HepG2 (cell line): ENCODE measurements around the gene PTAR1. TPM values are rescaled to one million over a fixed set of nuclear protein-coding genes. Genes with fewer than 3 reads are reported as not detected.

Experiments
- ASH2L ChIP-seq: fragments of 300-600, 200-600 bp; sonication (generic); IDR thresholded peaks from 2 replicates; pipeline ENCODE4 v1.7.0; 2017; ENCODE audit warnings: low read depth, mild to moderate bottlenecking, moderate library complexity, mixed read lengths, low read length; ENCODE audit not compliant: insufficient read length
- FOXO4 ChIP-seq: sonication (generic); formaldehyde crosslinking; conservative IDR thresholded peaks from 2 replicates; pipeline ENCODE4 v1.8.1; 2023; ENCODE audit warnings: missing genetic modification reagents
- HIC2 ChIP-seq: sonication (generic); formaldehyde crosslinking; IDR thresholded peaks from 2 replicates; pipeline ENCODE4 v1.9.0; 2022; ENCODE audit warnings: low read depth, missing genetic modification reagents
- HNF4G ChIP-seq, 2 experiments: sonication (generic) in 1 of 2; formaldehyde crosslinking in 1 of 2; IDR thresholded peaks; 2 replicates each; pipeline versions ENCODE4 v1.4.0 to v1.6.1; 2011 to 2020; ENCODE audit warnings: borderline replicate concordance in 2 of 2, low read depth in 2 of 2, mild to moderate bottlenecking in 2 of 2, low read length in 1 of 2, missing genetic modification reagents in 1 of 2, moderate library complexity in 1 of 2
- HOXA7 ChIP-seq: sonication (generic); formaldehyde crosslinking; IDR thresholded peaks from 2 replicates; pipeline ENCODE4 v1.8.1; 2022; ENCODE audit warnings: mild to moderate bottlenecking, missing genetic modification reagents, moderate library complexity
- IKZF4 ChIP-seq: sonication (generic); formaldehyde crosslinking; IDR thresholded peaks from 2 replicates; pipeline ENCODE4 v1.5.1; 2020; ENCODE audit warnings: borderline replicate concordance, mild to moderate bottlenecking, low read depth, missing genetic modification reagents; ENCODE audit errors: not compliant biosample characterization
- IKZF5 ChIP-seq: IDR thresholded peaks from 2 replicates; pipeline ENCODE4 v1.6.1; 2018; ENCODE audit warnings: missing genetic modification reagents, mild to moderate bottlenecking, missing compliant biosample characterization
- KDM5B ChIP-seq: sonication (generic); formaldehyde crosslinking; IDR thresholded peaks from 2 replicates; pipeline ENCODE4 v1.4.0; 2020; ENCODE audit warnings: missing genetic modification reagents, mild to moderate bottlenecking, borderline replicate concordance
- NFKBIZ ChIP-seq: IDR thresholded peaks from 2 replicates; pipeline ENCODE4 v1.6.1; 2018; ENCODE audit warnings: missing genetic modification reagents, missing compliant biosample characterization
- PHB2 ChIP-seq: fragments of 450-650 bp; IDR thresholded peaks from 2 replicates; pipeline ENCODE4 v1.6.1; 2018; ENCODE audit not compliant: partially characterized antibody
- RAD21 ChIP-seq: fragments of 450-650 bp; formaldehyde crosslinking; IDR thresholded peaks from 2 replicates; pipeline ENCODE4 v1.5.0; 2020; ENCODE audit warnings: mild to moderate bottlenecking
- RORA ChIP-seq: sonication (generic); formaldehyde crosslinking; IDR thresholded peaks from 2 replicates; pipeline ENCODE4 v1.5.0; 2020; ENCODE audit warnings: mild to moderate bottlenecking, missing genetic modification reagents, moderate library complexity
- TCF7 ChIP-seq: sonication (generic); IDR thresholded peaks from 2 replicates; pipeline ENCODE4 v1.6.1; 2016; ENCODE audit warnings: antibody characterized with exemption, low read depth
- TEAD2 ChIP-seq: sonication (generic); formaldehyde crosslinking; IDR thresholded peaks from 2 replicates; pipeline ENCODE4 v1.9.0; 2021; ENCODE audit warnings: missing genetic modification reagents
- ZBTB42 ChIP-seq: sonication (generic); formaldehyde crosslinking; IDR thresholded peaks from 2 replicates; pipeline ENCODE4 v1.5.0; 2020; ENCODE audit warnings: mild to moderate bottlenecking, missing genetic modification reagents
- ZFP1 ChIP-seq: IDR thresholded peaks from 2 replicates; pipeline ENCODE4 v1.6.1; 2016
- ZIK1 ChIP-seq: sonication (generic); formaldehyde crosslinking; IDR thresholded peaks from 2 replicates; pipeline ENCODE4 v1.5.0; 2020; ENCODE audit warnings: mild to moderate bottlenecking, low read depth, missing genetic modification reagents, borderline replicate concordance
- ZNF235 ChIP-seq: sonication (generic); formaldehyde crosslinking; IDR thresholded peaks from 2 replicates; pipeline ENCODE4 v1.8.1; 2023; ENCODE audit warnings: mild to moderate bottlenecking, missing genetic modification reagents, borderline replicate concordance
- ZNF296 ChIP-seq: sonication (generic); formaldehyde crosslinking; conservative IDR thresholded peaks from 2 replicates; pipeline ENCODE4 v1.5.0; 2020; ENCODE audit warnings: mild to moderate bottlenecking, missing genetic modification reagents
- ZNF34 ChIP-seq: sonication (generic); formaldehyde crosslinking; IDR thresholded peaks from 2 replicates; pipeline ENCODE4 v1.4.0; 2020; ENCODE audit warnings: mild to moderate bottlenecking, missing genetic modification reagents, borderline replicate concordance
- ZNF451 ChIP-seq: sonication (generic); formaldehyde crosslinking; IDR thresholded peaks from 2 replicates; pipeline ENCODE4 v1.5.0; 2020; ENCODE audit warnings: mild to moderate bottlenecking, missing genetic modification reagents
- ZSCAN12 ChIP-seq: sonication (generic); formaldehyde crosslinking; IDR thresholded peaks from 2 replicates; pipeline ENCODE4 v1.9.0; 2021; ENCODE audit warnings: mild to moderate bottlenecking, missing genetic modification reagents
- ZSCAN20 ChIP-seq: sonication (generic); formaldehyde crosslinking; IDR thresholded peaks from 2 replicates; pipeline ENCODE4 v1.4.0; 2020; ENCODE audit warnings: missing genetic modification reagents, mild to moderate bottlenecking, borderline replicate concordance
- polyA plus RNA-seq, 8 experiments: library from polyadenylated mRNA; depleted of rRNA in 3 of 8; stranded (reverse) in 7 of 8; unstranded in 1 of 8; fragments of >200 nt; fragmentation: Illumina TruSeq in 4 of 8; extraction: Trizol in 4 of 8; gene quantifications; 2 replicates each; pipeline versions ENCODE4 v1.2.1 to v1.2.3, GENCODE V29; 2011 to 2016; ENCODE audit warnings: low read depth in 4 of 8, missing spikeins in 1 of 8, mixed read lengths in 1 of 8; ENCODE audit not compliant: insufficient read depth in 1 of 8
- total RNA-seq, 5 experiments: library from RNA; depleted of rRNA; stranded (reverse); fragments of >200 nt; fragmentation: Illumina TruSeq; extraction: Trizol; gene quantifications; 2 replicates each; pipeline ENCODE4 v1.2.3, GENCODE V29; 2016; ENCODE audit warnings: low read depth in 1 of 5
- TF ChIP-seq, protein P1 (sequence below): sonication (generic); formaldehyde crosslinking; conservative IDR thresholded peaks from 2 replicates; pipeline ENCODE4 v1.5.0; 2020; ENCODE audit warnings: missing genetic modification reagents

Gene PTAR1
- total and polyA plus RNA-seq, 2 of the 13 experiments (the other 11 are each of a cell fraction or from before 2014, with no cell fraction given), result 26.5 to 42.1 TPM

DNA sequence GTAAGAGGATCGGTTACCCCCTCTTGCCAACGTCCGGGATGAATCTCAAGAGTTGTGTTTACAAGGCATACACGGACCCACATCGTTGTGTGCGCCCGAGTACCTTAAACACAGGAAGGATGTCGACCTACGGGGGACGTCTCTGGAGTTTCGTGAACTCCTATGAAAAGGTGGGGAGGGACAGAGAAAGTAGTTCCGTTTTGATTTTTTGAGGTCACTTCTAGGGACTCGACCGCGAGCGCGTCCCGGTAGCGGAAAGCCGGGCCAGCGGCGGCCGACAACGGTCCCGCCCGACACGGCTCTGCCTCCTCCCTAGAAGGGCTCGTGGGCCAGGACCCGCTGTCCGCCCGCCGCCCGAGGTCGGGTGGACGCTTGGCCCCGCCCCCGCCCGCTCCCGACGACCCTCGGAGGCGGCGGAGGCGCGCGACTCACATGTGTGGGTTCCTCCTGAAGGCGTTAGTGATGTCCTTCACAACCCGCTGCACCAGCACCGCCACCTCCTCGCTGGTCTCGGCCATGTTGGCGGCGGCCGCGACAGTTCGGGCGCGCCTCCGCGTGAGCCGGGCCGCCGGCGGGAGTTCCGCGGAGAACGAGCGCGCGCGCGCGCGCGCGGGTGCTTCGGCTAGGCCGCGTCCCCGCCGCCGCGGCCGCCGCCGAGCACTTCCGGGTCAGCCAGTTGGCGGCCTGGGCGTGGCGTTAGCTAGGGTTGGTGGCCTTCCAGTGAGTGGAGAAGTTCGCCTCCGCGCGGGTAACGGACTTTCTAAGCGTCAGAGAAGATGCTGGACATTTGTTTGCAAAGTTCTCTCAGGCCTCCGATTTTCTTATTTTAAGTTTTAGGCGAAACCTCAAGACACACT is at the start of gene PTAR1 (continued):
- TF ChIP-seq IKZF4 (peak; percentile 73), RAD21 (CRISPR knock-in tag) (peak; percentile 20; the same call in 1 of the 2 replicates), IKZF5 (peak; percentile 26; the same call in 1 of the 2 replicates), ZNF34 (no peak), ZNF451 (CRISPR knock-in tag) (0 out of 2 replicates have a peak, but pooled peaks have one; percentile 63), HOXA7 (no peak), HNF4G (IDR thresholded peaks at IDR 0.05; ENCODE audit: borderline replicate concordance, low read depth, low read length) (no peak), HNF4G (CRISPR knock-in tag; IDR thresholded peaks at IDR 0.05; ENCODE audit: borderline replicate concordance, low read depth) (no peak), NFKBIZ (CRISPR knock-in tag) (no peak), ZFP1 (no peak), ZIK1 (no peak), ZNF296 (CRISPR knock-in tag) (no peak), TEAD2 (CRISPR knock-in tag) (no peak), ZBTB42 (CRISPR knock-in tag) (no peak), TCF7 (no peak), KDM5B (CRISPR knock-in tag) (0 out of 2 replicates have a peak, but pooled peaks have one; percentile 39), ASH2L (peak; percentile 92), PHB2 (no peak), ZSCAN12 (CRISPR knock-in tag) (no peak), ZNF235 (CRISPR knock-in tag) (no peak), RORA (CRISPR knock-in tag) (no peak), FOXO4 (CRISPR knock-in tag) (no peak), ZSCAN20 (no peak), HIC2 (no peak)
- TF ChIP-seq, protein P1, sequence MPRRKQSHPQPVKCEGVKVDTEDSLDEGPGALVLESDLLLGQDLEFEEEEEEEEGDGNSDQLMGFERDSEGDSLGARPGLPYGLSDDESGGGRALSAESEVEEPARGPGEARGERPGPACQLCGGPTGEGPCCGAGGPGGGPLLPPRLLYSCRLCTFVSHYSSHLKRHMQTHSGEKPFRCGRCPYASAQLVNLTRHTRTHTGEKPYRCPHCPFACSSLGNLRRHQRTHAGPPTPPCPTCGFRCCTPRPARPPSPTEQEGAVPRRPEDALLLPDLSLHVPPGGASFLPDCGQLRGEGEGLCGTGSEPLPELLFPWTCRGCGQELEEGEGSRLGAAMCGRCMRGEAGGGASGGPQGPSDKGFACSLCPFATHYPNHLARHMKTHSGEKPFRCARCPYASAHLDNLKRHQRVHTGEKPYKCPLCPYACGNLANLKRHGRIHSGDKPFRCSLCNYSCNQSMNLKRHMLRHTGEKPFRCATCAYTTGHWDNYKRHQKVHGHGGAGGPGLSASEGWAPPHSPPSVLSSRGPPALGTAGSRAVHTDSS (CRISPR knock-in tag), result no peak
